ENCODE measurements around the gene DDC. TPM values are rescaled to one million over a fixed set of nuclear protein-coding genes. Genes with fewer than 3 reads are reported as not detected.

DDC gene
- polyA plus RNA-seq, 1 donor (not counting 4 experiments of a cell fraction or from before 2014, with no cell fraction given), result not detected

DNA sequence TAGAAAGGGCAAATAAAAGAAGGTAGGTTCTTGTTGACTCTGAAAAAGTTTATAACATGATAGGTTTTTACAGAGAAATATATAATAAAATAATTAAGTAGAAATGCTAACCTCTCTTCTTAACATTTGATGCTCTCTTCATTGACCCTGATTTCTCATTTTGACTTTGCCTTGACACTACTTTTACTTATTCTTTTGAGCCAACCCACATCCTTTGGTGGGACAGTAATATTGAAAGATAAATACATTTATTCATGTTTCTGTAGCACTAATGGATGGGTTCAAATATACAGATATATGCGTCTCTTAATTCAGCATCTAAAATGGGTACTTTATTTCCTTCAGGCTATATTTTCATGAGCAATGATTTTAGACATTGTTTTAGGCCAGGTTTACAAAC is 34.4 kb downstream of the DDC start:
- Histone ChIP-seq H3K9me1 (ENCODE audit: control insufficient read depth, extremely low read depth, insufficient read depth, low read length) (peaks cover 3% of the 10 kb centered on the region), H3K27ac (ENCODE audit: control insufficient read depth, insufficient read depth, low read length) (peak overlapping the region; percentile 88), H3K79me2 (ENCODE audit: control insufficient read depth, insufficient read depth, low read length) (no peaks in the 10 kb centered on the region), H3K4me3 (ENCODE audit: control insufficient read depth in 2 of 3, extremely low read depth in 1 of 3, insufficient read depth in 2 of 3, low read depth in 1 of 3, low read length in 3 of 3) (peak overlapping the region in 2 of 3 experiments; percentile 6 to 11), H3K9ac (ENCODE audit: control insufficient read depth, extremely low read depth, insufficient read depth, low read length) (peak overlapping the region; percentile 71), H4K20me1 (ENCODE audit: control insufficient read depth, extremely low read depth, insufficient read depth, low read length) (no peaks in the 10 kb centered on the region), H3K9me3 (ENCODE audit: control insufficient read depth, low read depth, low read length) (no peaks in the 10 kb centered on the region), H3K4me1 (ENCODE audit: control insufficient read depth, extremely low read depth, insufficient read depth, low read length) (peaks cover 38% of the 10 kb centered on the region), H2AFZ (ENCODE audit: control insufficient read depth, low read length) (peak overlapping the region; percentile 60), H3K4me2 (ENCODE audit: control insufficient read depth, extremely low read depth, insufficient read depth, low read depth, low read length) (peak overlapping the region; percentile 64), H3K27me3 (ENCODE audit: control insufficient read depth, extremely low read depth, insufficient read depth, low read length) (no peaks in the 10 kb centered on the region), H3K36me3 (ENCODE audit: control insufficient read depth in 2 of 2, extremely low read depth in 1 of 2, insufficient read depth in 2 of 2, low read length in 2 of 2) (no peaks in the 10 kb centered on the region)
- FAIRE-seq (no peak), DNase-seq (ENCODE audit: low read depth, low spot score) (no peak)
- no peak for TF ChIP-seq EZH2 (IDR thresholded peaks at IDR 0.05; ENCODE audit: low read length)
- TF ChIP-seq, protein P1, sequence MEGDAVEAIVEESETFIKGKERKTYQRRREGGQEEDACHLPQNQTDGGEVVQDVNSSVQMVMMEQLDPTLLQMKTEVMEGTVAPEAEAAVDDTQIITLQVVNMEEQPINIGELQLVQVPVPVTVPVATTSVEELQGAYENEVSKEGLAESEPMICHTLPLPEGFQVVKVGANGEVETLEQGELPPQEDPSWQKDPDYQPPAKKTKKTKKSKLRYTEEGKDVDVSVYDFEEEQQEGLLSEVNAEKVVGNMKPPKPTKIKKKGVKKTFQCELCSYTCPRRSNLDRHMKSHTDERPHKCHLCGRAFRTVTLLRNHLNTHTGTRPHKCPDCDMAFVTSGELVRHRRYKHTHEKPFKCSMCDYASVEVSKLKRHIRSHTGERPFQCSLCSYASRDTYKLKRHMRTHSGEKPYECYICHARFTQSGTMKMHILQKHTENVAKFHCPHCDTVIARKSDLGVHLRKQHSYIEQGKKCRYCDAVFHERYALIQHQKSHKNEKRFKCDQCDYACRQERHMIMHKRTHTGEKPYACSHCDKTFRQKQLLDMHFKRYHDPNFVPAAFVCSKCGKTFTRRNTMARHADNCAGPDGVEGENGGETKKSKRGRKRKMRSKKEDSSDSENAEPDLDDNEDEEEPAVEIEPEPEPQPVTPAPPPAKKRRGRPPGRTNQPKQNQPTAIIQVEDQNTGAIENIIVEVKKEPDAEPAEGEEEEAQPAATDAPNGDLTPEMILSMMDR (optimal IDR thresholded peaks at IDR 0.05 in 1 of 3, IDR thresholded peaks at IDR 0.05 in 1 of 3, conservative IDR thresholded peaks at IDR 0.05 in 1 of 3; ENCODE audit: extremely low read depth in 1 of 3, insufficient read depth in 2 of 3, low read length in 3 of 3), result no peak
- dilution Hi-C loops (cut with MboI; ENCODE audit: extremely low pct_ligation_motif_present, low sequenced_read_pairs), result no loop called here

DNA sequence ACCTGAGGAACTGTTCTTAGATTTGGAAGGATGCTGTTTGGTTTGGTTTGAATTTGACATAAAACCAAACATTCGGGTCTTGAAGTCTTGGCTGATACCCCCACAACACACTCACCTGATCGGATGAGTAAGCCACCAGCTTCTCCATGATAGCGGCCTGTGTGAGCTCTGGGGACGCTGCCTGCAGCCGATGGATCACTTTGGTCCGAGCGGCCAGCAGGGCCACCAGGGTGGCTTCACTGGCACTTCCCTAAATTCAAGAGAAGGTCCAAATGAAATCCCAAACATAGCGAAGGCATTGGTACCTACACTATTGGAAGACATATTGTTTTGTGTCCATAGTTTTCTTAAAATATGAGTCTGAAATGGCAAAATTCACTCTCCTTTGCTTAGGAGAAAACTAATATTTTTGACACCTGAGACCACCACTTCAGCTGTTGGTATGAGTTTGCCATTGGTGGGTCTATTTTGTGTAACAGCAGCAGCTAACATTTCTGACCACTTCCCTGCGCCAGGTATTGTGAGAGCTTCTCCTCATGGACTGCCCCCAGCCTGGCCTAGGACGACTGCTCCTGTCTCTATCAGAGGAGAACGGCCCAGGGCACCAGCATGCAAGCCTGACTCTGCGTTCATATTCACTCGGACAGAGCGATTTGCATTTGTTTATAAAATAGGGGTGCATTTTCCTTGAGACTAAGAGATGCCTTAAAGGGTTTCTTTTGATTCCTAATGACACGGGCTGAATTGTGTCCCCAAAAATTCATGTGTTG is 35.9 kb downstream of the DDC start:
- Histone ChIP-seq H3K27me3 (ENCODE audit: control insufficient read depth, extremely low read depth, insufficient read depth, low read length) (no peaks in the 10 kb centered on the region), H3K27ac (ENCODE audit: control insufficient read depth, insufficient read depth, low read length) (no peak overlapping the region), H3K9me3 (ENCODE audit: control insufficient read depth, low read depth, low read length) (no peaks in the 10 kb centered on the region), H4K20me1 (ENCODE audit: control insufficient read depth, extremely low read depth, insufficient read depth, low read length) (no peaks in the 10 kb centered on the region), H2AFZ (ENCODE audit: control insufficient read depth, low read length) (no peak overlapping the region), H3K4me3 (ENCODE audit: control insufficient read depth in 2 of 3, extremely low read depth in 1 of 3, insufficient read depth in 2 of 3, low read depth in 1 of 3, low read length in 3 of 3) (no peak overlapping the region), H3K4me2 (ENCODE audit: control insufficient read depth, extremely low read depth, insufficient read depth, low read depth, low read length) (no peak overlapping the region), H3K9me1 (ENCODE audit: control insufficient read depth, extremely low read depth, insufficient read depth, low read length) (peaks cover 3% of the 10 kb centered on the region), H3K79me2 (ENCODE audit: control insufficient read depth, insufficient read depth, low read length) (no peaks in the 10 kb centered on the region), H3K36me3 (ENCODE audit: control insufficient read depth in 2 of 2, extremely low read depth in 1 of 2, insufficient read depth in 2 of 2, low read length in 2 of 2) (no peaks in the 10 kb centered on the region), H3K4me1 (ENCODE audit: control insufficient read depth, extremely low read depth, insufficient read depth, low read length) (peaks cover 25% of the 10 kb centered on the region), H3K9ac (ENCODE audit: control insufficient read depth, extremely low read depth, insufficient read depth, low read length) (no peak overlapping the region)
- FAIRE-seq, result no peak
- dilution Hi-C loops (cut with MboI; ENCODE audit: extremely low pct_ligation_motif_present, low sequenced_read_pairs), result no loop called here
- no peak for DNase-seq (ENCODE audit: low read depth, low spot score)
- TF ChIP-seq, protein P1 (optimal IDR thresholded peaks at IDR 0.05 in 1 of 3, IDR thresholded peaks at IDR 0.05 in 1 of 3, conservative IDR thresholded peaks at IDR 0.05 in 1 of 3; ENCODE audit: extremely low read depth in 1 of 3, insufficient read depth in 2 of 3, low read length in 3 of 3), result no peak

All from keratinocyte (primary cell).